22Rv1 (cell line): Measurements from ENCODE around the gene MAP2K4.

Source experiments
- ZFX ChIP-seq: fragments of 450-650 bp; IDR thresholded peaks from 2 replicates; pipeline ENCODE4 v1.6.1; 2017; ENCODE audit warnings: antibody characterized with exemption, borderline replicate concordance
- TF ChIP-seq, protein P1 (sequence below): fragments of 450-650 bp; IDR thresholded peaks from 2 replicates; pipeline ENCODE4 v1.5.1; 2017; ENCODE audit warnings: mild to moderate bottlenecking

DNA sequence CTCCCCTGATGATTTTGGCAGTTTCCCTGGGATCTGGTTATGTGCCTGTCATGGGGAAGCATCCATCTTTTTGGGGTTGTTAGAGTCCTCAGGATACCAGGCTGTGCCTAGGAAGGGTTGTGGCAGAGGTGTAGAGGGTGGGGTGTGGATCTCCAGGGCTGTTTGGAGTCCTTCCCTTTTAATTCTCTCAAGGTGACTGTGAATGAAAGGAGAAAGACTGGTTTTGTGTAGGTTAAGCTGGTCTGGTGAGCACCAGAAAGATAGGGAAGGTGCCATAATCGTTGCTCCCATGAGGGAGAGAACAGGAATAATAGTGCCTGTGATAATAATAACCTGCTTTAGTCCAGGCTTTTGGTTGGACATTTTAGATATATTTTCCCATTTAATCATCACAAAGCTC is 7.0 kb downstream of the MAP2K4 start:
- TF ChIP-seq, protein P1, sequence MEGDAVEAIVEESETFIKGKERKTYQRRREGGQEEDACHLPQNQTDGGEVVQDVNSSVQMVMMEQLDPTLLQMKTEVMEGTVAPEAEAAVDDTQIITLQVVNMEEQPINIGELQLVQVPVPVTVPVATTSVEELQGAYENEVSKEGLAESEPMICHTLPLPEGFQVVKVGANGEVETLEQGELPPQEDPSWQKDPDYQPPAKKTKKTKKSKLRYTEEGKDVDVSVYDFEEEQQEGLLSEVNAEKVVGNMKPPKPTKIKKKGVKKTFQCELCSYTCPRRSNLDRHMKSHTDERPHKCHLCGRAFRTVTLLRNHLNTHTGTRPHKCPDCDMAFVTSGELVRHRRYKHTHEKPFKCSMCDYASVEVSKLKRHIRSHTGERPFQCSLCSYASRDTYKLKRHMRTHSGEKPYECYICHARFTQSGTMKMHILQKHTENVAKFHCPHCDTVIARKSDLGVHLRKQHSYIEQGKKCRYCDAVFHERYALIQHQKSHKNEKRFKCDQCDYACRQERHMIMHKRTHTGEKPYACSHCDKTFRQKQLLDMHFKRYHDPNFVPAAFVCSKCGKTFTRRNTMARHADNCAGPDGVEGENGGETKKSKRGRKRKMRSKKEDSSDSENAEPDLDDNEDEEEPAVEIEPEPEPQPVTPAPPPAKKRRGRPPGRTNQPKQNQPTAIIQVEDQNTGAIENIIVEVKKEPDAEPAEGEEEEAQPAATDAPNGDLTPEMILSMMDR: no peak
- TF ChIP-seq ZFX: no peak
